HepG2 (cell line): ENCODE results near the gene WDR83. TPM values are rescaled to one million over a fixed set of nuclear protein-coding genes. Genes with fewer than 3 reads are reported as not detected.
A peak's percentile ranks its signal among the peaks of the same experiment; 100 is the strongest.

Experiments used
- CBX5 ChIP-seq: sonication (generic); formaldehyde crosslinking; IDR thresholded peaks from 2 replicates; pipeline ENCODE4 v1.4.0; 2020; ENCODE audit warnings: missing genetic modification reagents, borderline replicate concordance
- CHD4 ChIP-seq: fragments of 200-600 bp; sonication (generic); IDR thresholded peaks from 2 replicates; pipeline ENCODE4 v1.7.0; 2017; ENCODE audit warnings: mild to moderate bottlenecking, low read length, borderline replicate concordance
- CTCF ChIP-seq: sonication (generic); formaldehyde crosslinking; IDR thresholded peaks from 2 replicates; pipeline ENCODE4 v1.5.0; 2020; ENCODE audit warnings: mild to moderate bottlenecking, missing genetic modification reagents, moderate library complexity
- EHMT2 ChIP-seq: fragments of 200-600 bp; sonication (generic); IDR thresholded peaks from 2 replicates; pipeline ENCODE4 v1.7.0; 2017; ENCODE audit warnings: antibody characterized with exemption, low read depth, low read length, borderline replicate concordance
- ETV5 ChIP-seq: IDR thresholded peaks from 2 replicates; pipeline ENCODE4 v1.6.1; 2018; ENCODE audit warnings: missing biosample characterization, missing genetic modification reagents, inconsistent platforms, borderline replicate concordance
- GATA4 ChIP-seq: sonication (generic); IDR thresholded peaks from 2 replicates; pipeline ENCODE4 v1.6.1; 2016; ENCODE audit warnings: antibody characterized with exemption, low read depth, borderline replicate concordance
- NFE2L1 ChIP-seq: sonication (generic); formaldehyde crosslinking; IDR thresholded peaks from 2 replicates; pipeline ENCODE4 v1.4.0; 2020; ENCODE audit warnings: missing genetic modification reagents, mild to moderate bottlenecking, borderline replicate concordance
- NRL ChIP-seq: sonication (generic); formaldehyde crosslinking; IDR thresholded peaks from 2 replicates; pipeline ENCODE4 v1.5.0; 2020; ENCODE audit warnings: missing genetic modification reagents, mild to moderate bottlenecking, moderate library complexity, borderline replicate concordance
- PHF21A ChIP-seq: sonication (generic); formaldehyde crosslinking; IDR thresholded peaks from 2 replicates; pipeline ENCODE4 v1.5.0; 2020; ENCODE audit warnings: mild to moderate bottlenecking, missing genetic modification reagents
- POLR2AphosphoS5 ChIP-seq: IDR thresholded peaks from 2 replicates; pipeline ENCODE4 v1.6.1; 2012; ENCODE audit warnings: low read depth, low read length
- TEAD3 ChIP-seq: optimal IDR thresholded peaks from 2 replicates; pipeline ENCODE3; 2016; ENCODE audit warnings: borderline replicate concordance
- THYN1 ChIP-seq: sonication (generic); formaldehyde crosslinking; IDR thresholded peaks from 2 replicates; pipeline ENCODE4 v1.8.1; 2023; ENCODE audit warnings: low read depth, mild to moderate bottlenecking, moderate library complexity, missing genetic modification reagents, borderline replicate concordance
- YEATS4 ChIP-seq: sonication (generic); formaldehyde crosslinking; IDR thresholded peaks from 2 replicates; pipeline ENCODE4 v1.4.0; 2020; ENCODE audit warnings: missing genetic modification reagents, borderline replicate concordance
- ZBTB7B ChIP-seq: sonication (generic); formaldehyde crosslinking; IDR thresholded peaks from 2 replicates; pipeline ENCODE4 v1.4.0; 2020; ENCODE audit warnings: missing genetic modification reagents
- ZNF143 ChIP-seq: sonication (generic); formaldehyde crosslinking; IDR thresholded peaks from 2 replicates; pipeline ENCODE4 v1.4.0; 2020; ENCODE audit warnings: missing genetic modification reagents
- ZNF281 ChIP-seq: sonication (generic); formaldehyde crosslinking; IDR thresholded peaks from 2 replicates; pipeline ENCODE4 v1.4.0; 2020; ENCODE audit warnings: missing genetic modification reagents, borderline replicate concordance
- ZNF547 ChIP-seq: sonication (generic); formaldehyde crosslinking; IDR thresholded peaks from 2 replicates; pipeline ENCODE4 v1.5.1; 2020; ENCODE audit warnings: mild to moderate bottlenecking, missing genetic modification reagents
- ZNF770 ChIP-seq: sonication (generic); formaldehyde crosslinking; IDR thresholded peaks from 2 replicates; pipeline ENCODE4 v1.5.0; 2020; ENCODE audit warnings: mild to moderate bottlenecking, missing genetic modification reagents
- ZNF839 ChIP-seq: sonication (generic); formaldehyde crosslinking; IDR thresholded peaks from 2 replicates; pipeline ENCODE4 v1.4.0; 2020; ENCODE audit warnings: missing genetic modification reagents, mild to moderate bottlenecking, borderline replicate concordance
- polyA plus RNA-seq, 8 experiments: library from polyadenylated mRNA; depleted of rRNA in 3 of 8; stranded (reverse) in 7 of 8; unstranded in 1 of 8; fragments of >200 nt; fragmentation: Illumina TruSeq in 4 of 8; extraction: Trizol in 4 of 8; gene quantifications; 2 replicates each; pipeline versions ENCODE4 v1.2.1 to v1.2.3, GENCODE V29; 2011 to 2016; ENCODE audit warnings: low read depth in 4 of 8, missing spikeins in 1 of 8, mixed read lengths in 1 of 8; ENCODE audit not compliant: insufficient read depth in 1 of 8
- total RNA-seq, 5 experiments: library from RNA; depleted of rRNA; stranded (reverse); fragments of >200 nt; fragmentation: Illumina TruSeq; extraction: Trizol; gene quantifications; 2 replicates each; pipeline ENCODE4 v1.2.3, GENCODE V29; 2016; ENCODE audit warnings: low read depth in 1 of 5

Gene WDR83
- total and polyA plus RNA-seq, 2 of the 13 experiments (the other 11 are each of a cell fraction or from before 2014, with no cell fraction given) = 4.5 to 10.7 TPM

- TF ChIP-seq ZNF770 (CRISPR knock-in tag) (peak; percentile 79), EHMT2 (no peak), CBX5 (no peak), ZNF839 (CRISPR knock-in tag) (no peak), ZNF281 (CRISPR knock-in tag) (no peak), ZNF143 (CRISPR knock-in tag) (peak; percentile 79), YEATS4 (CRISPR knock-in tag) (peak; percentile 29; the same call in 1 of the 2 replicates), CHD4 (no peak), THYN1 (CRISPR knock-in tag) (no peak), ZNF547 (CRISPR knock-in tag) (no peak), NFE2L1 (CRISPR knock-in tag) (no peak), GATA4 (no peak), CTCF (CRISPR knock-in tag) (peak; percentile 1; the same call in 1 of the 2 replicates), TEAD3 (CRISPR knock-in tag) (peak; percentile 13), PHF21A (CRISPR knock-in tag) (no peak), ETV5 (CRISPR knock-in tag) (no peak), ZBTB7B (CRISPR knock-in tag) (peak; percentile 51; the same call in 1 of the 2 replicates), POLR2AphosphoS5 (peak; percentile 40; the same call in 1 of the 2 replicates), NRL (CRISPR knock-in tag) (peak; percentile 66; the same call in 1 of the 2 replicates)
These were observed at the start of gene WDR83, which contains the start of gene MAN2B1 (continued) for GRCh38 chr19:12666265-12667048.
